NCI-H1092 treated with DMSO at 0.1 percent for 48 hours (cell line): ENCODE data around the gene PECR.
"Not testable (repeated sequence)": the region's sequence is repeated elsewhere in the genome, so short reads cannot be mapped to it uniquely, and the experiment has no call there.

ENCODE experiments used
- DNase-seq: peaks from one replicate; lab custom pipeline; 2025; lab: John Stamatoyannopoulos, UW

Gene PECR

GRCh38 chr2:216104691-216105090 is 23.1 kb upstream of the PECR start:
- DNase-seq = no peak

- DNase-seq = no peak
Measured at GRCh38 chr2:216103213-216103612, 21.6 kb upstream of the PECR start.

GRCh38 chr2:216101109-216101508 is 19.5 kb upstream of the PECR start:
- DNase-seq = no peak

DNA sequence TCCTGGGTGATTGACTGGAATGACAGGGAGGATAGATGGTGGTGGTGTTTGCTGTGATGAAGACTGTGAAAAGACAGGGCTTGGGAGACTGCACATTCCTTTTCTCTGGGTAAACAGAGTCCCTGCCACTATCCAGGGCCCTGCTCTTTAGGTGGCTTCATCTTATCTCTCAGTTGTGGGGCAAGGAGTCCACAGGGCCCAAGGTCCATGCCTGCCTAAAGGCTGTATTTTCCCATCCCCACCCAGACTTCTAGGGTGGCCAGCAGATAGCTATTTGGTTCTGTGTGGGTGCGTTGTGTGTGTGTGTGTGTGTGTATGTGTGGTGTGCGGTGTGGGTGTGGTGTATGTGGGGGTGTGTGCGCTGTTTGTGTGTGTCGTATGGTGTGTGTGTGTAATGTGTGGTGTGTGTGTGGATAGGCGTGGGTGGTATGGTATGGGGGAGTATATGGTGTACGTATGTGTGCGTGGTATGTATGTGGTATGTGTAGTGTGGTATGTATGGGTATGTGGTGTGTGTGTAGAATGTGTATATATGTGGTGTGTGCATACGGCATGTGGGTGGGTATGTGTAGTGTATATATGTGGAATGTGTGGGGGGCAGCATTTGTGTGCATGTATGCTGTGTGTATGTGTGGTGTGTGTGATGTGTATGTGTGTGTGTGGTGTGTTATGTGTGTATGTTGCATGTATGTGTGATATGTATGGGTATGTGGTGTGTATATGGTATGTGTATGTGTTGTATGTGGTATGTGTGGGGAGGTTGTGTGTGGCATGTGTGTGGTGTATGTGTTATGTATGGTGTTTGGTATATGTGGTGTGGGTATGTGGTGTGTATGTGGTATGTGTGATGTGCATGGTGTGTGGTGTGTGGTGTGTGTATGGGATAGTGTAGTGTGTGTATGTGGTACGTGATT is 17.1 kb upstream of the PECR start:
- no peak for DNase-seq

DNA sequence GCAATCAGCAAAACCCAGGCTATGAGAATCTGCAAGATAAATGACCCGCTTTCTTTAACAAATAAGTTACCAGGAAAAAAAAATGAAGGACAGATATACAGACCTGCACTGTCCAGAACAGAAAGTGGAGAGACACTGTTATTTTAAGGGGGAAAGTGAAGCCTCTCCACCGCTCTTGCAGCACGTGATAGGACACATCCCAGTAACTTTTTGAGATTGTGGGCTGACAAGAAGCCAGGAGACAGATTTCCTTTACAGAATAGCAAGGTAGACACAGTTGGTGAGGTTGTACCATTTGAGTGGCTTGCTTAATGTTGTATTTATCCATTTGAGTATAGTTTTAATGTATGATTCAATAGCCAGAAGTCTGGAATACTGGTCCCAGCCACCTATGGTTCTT is 13.1 kb upstream of the PECR start:
- DNase-seq = no peak

- DNase-seq = no peak
Measured at GRCh38 chr2:216092646-216093045, 11.0 kb upstream of the PECR start.

GRCh38 chr2:216090369-216090786 is 8.8 kb upstream of the PECR start:
- DNase-seq = no peak

GRCh38 chr2:216086207-216086893 is 4.7 kb upstream of the PECR start:
- no peak for DNase-seq

GRCh38 chr2:216084547-216084946 is 2.9 kb upstream of the PECR start:
- DNase-seq = no peak

DNA sequence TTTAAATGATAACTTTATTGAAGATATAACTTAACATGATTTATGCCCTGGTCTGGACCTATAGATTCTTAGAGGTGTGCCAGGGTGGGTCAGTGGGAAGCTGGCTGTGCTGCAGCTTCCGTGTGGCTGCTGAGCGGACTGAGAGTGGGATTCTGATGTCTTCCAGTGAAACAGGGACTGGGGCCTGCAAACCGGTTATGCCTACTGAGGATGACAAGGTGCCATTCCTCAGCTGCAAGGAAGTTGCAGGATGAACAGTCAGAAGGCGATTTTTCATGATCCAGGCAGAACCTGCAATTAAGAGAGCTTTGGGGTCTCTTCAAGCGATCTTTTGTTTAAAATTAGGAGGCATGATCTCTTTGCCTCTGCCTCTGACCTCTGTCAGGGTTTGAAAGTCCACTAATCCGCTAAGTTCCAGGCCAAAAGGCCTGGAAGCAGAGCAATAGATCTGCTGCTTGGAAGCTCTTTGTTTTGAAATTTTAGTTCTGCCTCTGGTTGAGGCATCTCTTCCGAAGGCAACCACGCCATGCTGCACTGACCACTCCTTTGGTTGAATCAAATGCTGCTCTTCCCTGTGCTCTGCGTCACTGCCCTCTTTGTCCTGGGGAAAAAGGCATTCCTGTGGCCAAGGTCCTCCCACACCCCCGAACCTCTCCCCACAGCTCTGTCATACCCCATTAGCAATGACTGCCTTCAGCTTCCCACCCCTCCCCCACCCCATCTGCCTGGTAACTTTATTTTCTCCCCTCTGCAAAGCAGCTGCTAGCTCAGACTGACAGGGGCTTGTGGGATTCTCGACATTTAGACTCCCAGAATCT is 2.1 kb upstream of the PECR start:
- no peak for DNase-seq

DNA sequence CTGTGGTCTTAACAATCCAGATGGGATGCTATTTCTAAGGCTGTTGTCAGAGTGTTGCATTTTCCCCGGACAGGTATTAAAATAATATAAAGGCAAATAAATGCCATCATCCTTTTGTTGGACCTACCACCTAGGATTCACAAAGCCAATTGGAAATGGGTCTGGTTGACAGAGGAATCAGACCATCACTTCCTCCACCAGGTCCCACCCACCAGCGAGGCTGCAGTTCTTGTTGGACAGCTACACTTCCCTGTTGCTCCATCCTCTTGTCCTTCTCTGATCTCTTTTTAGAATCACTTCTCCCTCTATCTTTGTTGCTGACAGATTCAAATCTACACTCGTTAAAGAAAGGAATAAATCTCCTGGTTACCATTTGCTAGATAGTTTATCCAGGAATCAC is 1.2 kb upstream of the PECR start:
- DNase-seq = no peak

GRCh38 chr2:216082117-216082711 is 605 bp upstream of the PECR start:
- peak; percentile 68 for DNase-seq

- no peak for DNase-seq
Measured at GRCh38 chr2:216081012-216081411, 597 bp downstream of the PECR start.

DNA sequence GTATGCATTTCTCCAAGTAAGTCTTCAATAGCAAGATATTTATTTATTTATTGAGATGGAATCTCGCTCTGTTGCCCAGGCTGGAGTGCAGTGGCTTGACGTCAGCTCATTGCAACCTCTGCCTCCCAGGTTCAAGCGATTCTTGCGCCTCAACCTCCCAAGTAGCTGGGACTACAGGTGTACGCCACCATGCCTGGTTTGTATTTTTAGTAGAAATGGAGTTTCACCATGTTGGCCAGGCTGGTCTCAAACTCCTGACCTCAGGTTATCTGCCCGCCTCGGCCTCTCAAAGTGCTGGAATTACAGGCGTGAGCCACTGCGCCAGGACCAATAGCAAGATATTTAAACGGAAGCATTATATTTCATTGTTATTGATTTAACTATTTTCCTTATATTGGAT is 1.6 kb downstream of the PECR start:
- not testable (repeated sequence) for DNase-seq

- no peak for DNase-seq
Measured at GRCh38 chr2:216078776-216079175, 2.8 kb downstream of the PECR start.

- no peak for DNase-seq
Measured at GRCh38 chr2:216075510-216076485, 5.8 kb downstream of the PECR start.

- DNase-seq = no peak
Measured at GRCh38 chr2:216074794-216075193, 6.8 kb downstream of the PECR start.

- no peak for DNase-seq
Measured at GRCh38 chr2:216074380-216074779, 7.2 kb downstream of the PECR start.

DNA sequence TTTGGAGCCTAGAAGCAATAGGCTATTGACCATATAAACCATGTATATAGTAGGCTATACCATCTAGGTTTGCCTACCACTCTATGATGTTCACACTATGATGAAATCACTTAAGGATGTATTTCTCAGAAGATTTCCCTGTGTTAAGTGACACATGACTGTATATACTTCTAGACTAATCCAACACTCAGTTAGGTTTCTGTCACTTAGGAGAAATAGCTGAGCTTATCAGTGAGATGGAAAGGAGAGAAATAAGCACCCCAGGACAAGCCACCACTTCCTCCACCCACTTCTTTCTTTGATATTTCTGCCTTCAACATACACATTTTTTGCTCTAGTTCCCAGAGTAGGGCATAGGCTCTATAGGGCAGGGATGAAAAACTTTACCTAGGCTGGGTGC is 7.8 kb downstream of the PECR start:
- DNase-seq = no peak

GRCh38 chr2:216072473-216072872 is 9.1 kb downstream of the PECR start:
- DNase-seq = no peak
